ENCODE data around the gene LCNL1.

LCNL1 gene

GRCh38 chr9:137009217-137009616 lies 26.4 kb downstream of the LCNL1 start:
- no peaks in the 10 kb centered on the region for H3K4me1 ChIP-seq (ENCODE audit: insufficient read depth, low read length, poor library complexity, severe bottlenecking)
- H3K36me3 ChIP-seq (ENCODE audit: insufficient read depth, low read length) = no peaks in the 10 kb centered on the region
- no peak overlapping the region for H3K9ac ChIP-seq (ENCODE audit: low read depth, low read length, poor library complexity, severe bottlenecking)
- TF ChIP-seq CTCF (conservative IDR thresholded peaks at IDR 0.05; ENCODE audit: low read length) (no peak), EZH2phosphoT487 (IDR thresholded peaks at IDR 0.05; ENCODE audit: borderline replicate concordance) (no peak)
- H4K20me1 ChIP-seq (ENCODE audit: insufficient read depth, low read length, poor library complexity, severe bottlenecking) = no peaks in the 10 kb centered on the region
- no peak overlapping the region for H3K4me3 ChIP-seq (ENCODE audit: low read length, poor library complexity, severe bottlenecking)
- H3K27me3 ChIP-seq (ENCODE audit: insufficient read depth, low read length, poor library complexity, severe bottlenecking) = no peaks in the 10 kb centered on the region
- no peaks in the 10 kb centered on the region for H3F3A ChIP-seq (ENCODE audit: low read depth)
- H3K9me3 ChIP-seq (ENCODE audit: insufficient read depth, low read depth, low read length) = no peaks in the 10 kb centered on the region
- H3K4me2 ChIP-seq (ENCODE audit: low read depth, low read length, poor library complexity, severe bottlenecking) = no peak overlapping the region
- no peak overlapping the region for H2AFZ ChIP-seq (ENCODE audit: low read length)
- H3K9me2 ChIP-seq (replicated peaks; ENCODE audit: low read depth, low read length) = no peaks in the 10 kb centered on the region
- no peaks in the 10 kb centered on the region for H3K79me2 ChIP-seq (ENCODE audit: insufficient read depth, low read length)

- no peaks in the 10 kb centered on the region for H3K27me3 ChIP-seq (ENCODE audit: insufficient read depth, low read length, poor library complexity, severe bottlenecking)
- H3K9ac ChIP-seq (ENCODE audit: low read depth, low read length, poor library complexity, severe bottlenecking) = no peak overlapping the region
- no peaks in the 10 kb centered on the region for H3F3A ChIP-seq (ENCODE audit: low read depth)
- H4K20me1 ChIP-seq (ENCODE audit: insufficient read depth, low read length, poor library complexity, severe bottlenecking) = no peaks in the 10 kb centered on the region
- H3K79me2 ChIP-seq (ENCODE audit: insufficient read depth, low read length) = no peaks in the 10 kb centered on the region
- H3K36me3 ChIP-seq (ENCODE audit: insufficient read depth, low read length) = no peaks in the 10 kb centered on the region
- H3K9me3 ChIP-seq (ENCODE audit: insufficient read depth, low read depth, low read length) = no peaks in the 10 kb centered on the region
- no peak overlapping the region for H3K4me3 ChIP-seq (ENCODE audit: low read length, poor library complexity, severe bottlenecking)
- no peaks in the 10 kb centered on the region for H3K9me2 ChIP-seq (replicated peaks; ENCODE audit: low read depth, low read length)
- no peaks in the 10 kb centered on the region for H3K4me1 ChIP-seq (ENCODE audit: insufficient read depth, low read length, poor library complexity, severe bottlenecking)
- no peak overlapping the region for H2AFZ ChIP-seq (ENCODE audit: low read length)
- H3K4me2 ChIP-seq (ENCODE audit: low read depth, low read length, poor library complexity, severe bottlenecking) = no peak overlapping the region
- TF ChIP-seq CTCF (conservative IDR thresholded peaks at IDR 0.05; ENCODE audit: low read length) (no peak), EZH2phosphoT487 (IDR thresholded peaks at IDR 0.05; ENCODE audit: borderline replicate concordance) (no peak)
Measured at GRCh38 chr9:137009938-137010732, 27.3 kb downstream of the LCNL1 start.

DNA sequence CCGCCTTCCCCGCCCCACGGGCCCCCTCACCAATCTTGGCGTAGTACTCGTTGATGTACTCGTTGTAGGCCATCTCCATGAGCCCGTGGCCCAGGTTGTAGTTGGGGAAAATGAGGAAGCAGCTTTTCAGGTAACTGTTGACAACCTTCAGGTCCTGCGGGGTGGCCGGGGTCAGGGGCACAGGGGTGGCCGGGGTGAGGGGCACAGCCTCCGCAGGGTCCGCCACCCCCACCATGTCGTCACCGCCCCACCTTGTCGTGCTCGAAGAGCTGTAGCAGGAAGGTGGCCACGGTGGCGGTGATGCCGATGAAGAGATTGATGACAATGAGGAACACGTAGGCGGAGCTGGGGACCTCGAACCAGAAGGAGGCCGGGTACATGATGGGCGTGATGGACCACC lies 28.4 kb downstream of the LCNL1 start:
- no peak overlapping the region for H3K4me3 ChIP-seq (ENCODE audit: low read length, poor library complexity, severe bottlenecking)
- no peaks in the 10 kb centered on the region for H3K9me2 ChIP-seq (replicated peaks; ENCODE audit: low read depth, low read length)
- no peaks in the 10 kb centered on the region for H3K27me3 ChIP-seq (ENCODE audit: insufficient read depth, low read length, poor library complexity, severe bottlenecking)
- no peaks in the 10 kb centered on the region; the same call in 1 of the 2 replicates for H3K36me3 ChIP-seq (ENCODE audit: insufficient read depth, low read length)
- H4K20me1 ChIP-seq (ENCODE audit: insufficient read depth, low read length, poor library complexity, severe bottlenecking) = no peaks in the 10 kb centered on the region
- H3K4me1 ChIP-seq (ENCODE audit: insufficient read depth, low read length, poor library complexity, severe bottlenecking) = no peaks in the 10 kb centered on the region
- no peaks in the 10 kb centered on the region for H3K79me2 ChIP-seq (ENCODE audit: insufficient read depth, low read length)
- H3K4me2 ChIP-seq (ENCODE audit: low read depth, low read length, poor library complexity, severe bottlenecking) = no peak overlapping the region
- no peak overlapping the region for H3K9ac ChIP-seq (ENCODE audit: low read depth, low read length, poor library complexity, severe bottlenecking)
- no peaks in the 10 kb centered on the region for H3F3A ChIP-seq (ENCODE audit: low read depth)
- H3K9me3 ChIP-seq (ENCODE audit: insufficient read depth, low read depth, low read length) = no peaks in the 10 kb centered on the region
- TF ChIP-seq EZH2phosphoT487 (IDR thresholded peaks at IDR 0.05; ENCODE audit: borderline replicate concordance) (no peak), CTCF (conservative IDR thresholded peaks at IDR 0.05; ENCODE audit: low read length) (no peak)
- H2AFZ ChIP-seq (ENCODE audit: low read length) = no peak overlapping the region

Data from Loucy (cell line).